Measurements from ENCODE around the gene FAM136A.
"Not testable (repeated sequence)": the region's sequence is repeated elsewhere in the genome, so short reads cannot be mapped to it uniquely, and the experiment has no call there.

The FAM136A gene

GRCh38 chr2:70304498-70304897, 2.6 kb upstream of the FAM136A start:
- TF ChIP-seq CTCF (IDR thresholded peaks at IDR 0.05; ENCODE audit: low read depth, low read length, missing control alignments) = no peak
- DNase-seq (ENCODE audit: low read depth) = no peak
- in situ Hi-C loops (cut with HindIII; ENCODE audit: low sequenced_read_pairs) = loop anchor here (25.0 kb wide), 1 partner anchor 333 kb away; no protein-coding TSS in a partner anchor

GRCh38 chr2:70303186-70303585, 1.3 kb upstream of the FAM136A start:
- in situ Hi-C loops (cut with HindIII; ENCODE audit: low sequenced_read_pairs) = loop anchor here (25.0 kb wide), 1 partner anchor 334 kb away; no protein-coding TSS in a partner anchor
- H3K4me3 ChIP-seq (ENCODE audit: low read depth, low read length) = no peak overlapping the region
- DNase-seq (ENCODE audit: low read depth) = no peak
- no peak for TF ChIP-seq CTCF (IDR thresholded peaks at IDR 0.05; ENCODE audit: low read depth, low read length, missing control alignments)

More at GRCh38 chr2:70304498-70304897, 2.6 kb upstream of the FAM136A start:
- H3K4me3 ChIP-seq (ENCODE audit: low read depth, low read length) = no peak overlapping the region

GRCh38 chr2:70302195-70302546, 304 bp upstream of the FAM136A start:
- peak overlapping the region; percentile 70 for H3K4me3 ChIP-seq (ENCODE audit: low read depth, low read length)
- in situ Hi-C loops (cut with HindIII; ENCODE audit: low sequenced_read_pairs) = loop anchor here (25.0 kb wide), 1 partner anchor 335 kb away; no protein-coding TSS in a partner anchor
- DNase-seq (ENCODE audit: low read depth) = not testable (repeated sequence)

GRCh38 chr2:70300771-70301343, 1.0 kb downstream of the FAM136A start:
- peak overlapping the region; percentile 70 for H3K4me3 ChIP-seq (ENCODE audit: low read depth, low read length)
- in situ Hi-C loops (cut with HindIII; ENCODE audit: low sequenced_read_pairs) = loop anchor here (25.0 kb wide), 1 partner anchor 336 kb away; no protein-coding TSS in a partner anchor
- DNase-seq (ENCODE audit: low read depth) = no peak
- no peak for TF ChIP-seq CTCF (IDR thresholded peaks at IDR 0.05; ENCODE audit: low read depth, low read length, missing control alignments)

- DNase-seq (ENCODE audit: low read depth) = not testable (repeated sequence)
These were observed 4.0 kb downstream of the FAM136A start for GRCh38 chr2:70297828-70298227.

GRCh38 chr2:70283500-70284191, 18.2 kb downstream of the FAM136A start:
- H3K4me3 ChIP-seq (ENCODE audit: low read depth, low read length) = no peak overlapping the region
- in situ Hi-C loops (cut with HindIII; ENCODE audit: low sequenced_read_pairs) = no loop called here
- no peak for DNase-seq (ENCODE audit: low read depth)
- no peak for TF ChIP-seq CTCF (IDR thresholded peaks at IDR 0.05; ENCODE audit: low read depth, low read length, missing control alignments)

More at GRCh38 chr2:70297828-70298227, 4.0 kb downstream of the FAM136A start:
- in situ Hi-C loops (cut with HindIII; ENCODE audit: low sequenced_read_pairs); H3K4me3 ChIP-seq (ENCODE audit: low read depth, low read length): not testable (repeated sequence)

DNA sequence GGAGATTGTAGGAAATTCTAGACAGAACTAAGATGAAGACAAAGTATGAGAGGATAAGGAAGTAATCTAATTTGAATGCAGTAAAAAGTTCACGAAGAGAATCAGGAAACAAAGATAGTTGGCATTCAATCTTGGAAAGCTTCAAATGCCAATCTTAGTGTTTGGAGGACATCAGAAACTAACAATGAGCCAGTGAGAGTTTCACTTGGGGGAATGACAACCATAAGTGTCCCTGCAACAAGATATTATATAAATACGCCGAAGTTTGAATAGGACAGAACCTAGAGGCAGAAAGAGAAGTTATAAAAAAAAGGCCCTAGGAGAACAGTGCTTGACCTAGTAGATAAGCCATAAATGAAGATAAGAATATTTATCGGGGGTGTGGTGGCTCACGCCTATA, 19.4 kb downstream of the FAM136A start:
- H3K4me3 ChIP-seq (ENCODE audit: low read depth, low read length) = no peak overlapping the region
- DNase-seq (ENCODE audit: low read depth) = no peak
- in situ Hi-C loops (cut with HindIII; ENCODE audit: low sequenced_read_pairs) = no loop called here
- TF ChIP-seq CTCF (IDR thresholded peaks at IDR 0.05; ENCODE audit: low read depth, low read length, missing control alignments) = no peak

All from astrocyte of the cerebellum (primary cell).